Upper lobe of left lung (tissue), 4 donors: ENCODE measurements around the gene NEO1.

Experiments used
- EP300 ChIP-seq, 4 donors: sonication (generic); formaldehyde crosslinking; IDR thresholded peaks; one replicate each; pipeline ENCODE4 v1.5.1; 2017; ENCODE audit warnings: antibody characterized with exemption in 4 of 4, control low read depth in 2 of 4
- POLR2A ChIP-seq, 4 donors: fragments of 450-650 bp; IDR thresholded peaks; one replicate each; pipeline ENCODE4 v1.5.1; 2016 to 2017; ENCODE audit warnings: antibody characterized with exemption in 4 of 4, mild to moderate bottlenecking in 2 of 4
- POLR2AphosphoS5 ChIP-seq, 2 donors: sonication (generic); formaldehyde crosslinking; IDR thresholded peaks; one replicate each; pipeline ENCODE4 v1.5.1; 2017; ENCODE audit warnings: antibody characterized with exemption in 2 of 2
- TF ChIP-seq, protein P1 (sequence below), 6 experiments: fragments of 450-650 bp in 4 of 6; fragments of 200-600 bp in 2 of 6; sonication (generic) in 2 of 6; IDR thresholded peaks; one replicate each; pipeline ENCODE4 v1.5.1; 2016 to 2019; ENCODE audit warnings: antibody characterized with exemption in 6 of 6

DNA sequence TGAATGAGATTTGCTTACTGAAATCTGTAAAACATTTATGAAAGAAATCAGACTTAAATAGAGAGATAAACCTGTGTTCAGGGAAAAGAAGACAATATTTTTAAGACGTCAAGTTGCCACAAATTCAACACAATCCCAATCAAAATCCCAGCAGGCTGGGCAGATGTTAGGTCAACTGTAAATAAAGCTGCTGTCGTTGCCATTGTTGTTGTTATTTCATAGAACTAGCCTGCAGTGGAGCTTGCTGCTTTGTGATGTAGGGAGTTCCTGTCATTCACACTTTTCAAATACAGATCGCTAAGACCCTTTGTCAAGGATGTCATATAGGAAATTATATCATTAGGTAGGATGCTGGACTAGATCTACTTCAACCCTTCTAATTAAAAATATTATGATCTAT lies 123.1 kb downstream of the NEO1 start:
- TF ChIP-seq, protein P1, sequence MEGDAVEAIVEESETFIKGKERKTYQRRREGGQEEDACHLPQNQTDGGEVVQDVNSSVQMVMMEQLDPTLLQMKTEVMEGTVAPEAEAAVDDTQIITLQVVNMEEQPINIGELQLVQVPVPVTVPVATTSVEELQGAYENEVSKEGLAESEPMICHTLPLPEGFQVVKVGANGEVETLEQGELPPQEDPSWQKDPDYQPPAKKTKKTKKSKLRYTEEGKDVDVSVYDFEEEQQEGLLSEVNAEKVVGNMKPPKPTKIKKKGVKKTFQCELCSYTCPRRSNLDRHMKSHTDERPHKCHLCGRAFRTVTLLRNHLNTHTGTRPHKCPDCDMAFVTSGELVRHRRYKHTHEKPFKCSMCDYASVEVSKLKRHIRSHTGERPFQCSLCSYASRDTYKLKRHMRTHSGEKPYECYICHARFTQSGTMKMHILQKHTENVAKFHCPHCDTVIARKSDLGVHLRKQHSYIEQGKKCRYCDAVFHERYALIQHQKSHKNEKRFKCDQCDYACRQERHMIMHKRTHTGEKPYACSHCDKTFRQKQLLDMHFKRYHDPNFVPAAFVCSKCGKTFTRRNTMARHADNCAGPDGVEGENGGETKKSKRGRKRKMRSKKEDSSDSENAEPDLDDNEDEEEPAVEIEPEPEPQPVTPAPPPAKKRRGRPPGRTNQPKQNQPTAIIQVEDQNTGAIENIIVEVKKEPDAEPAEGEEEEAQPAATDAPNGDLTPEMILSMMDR (IDR thresholded peaks at IDR 0.05), result no peak
- TF ChIP-seq POLR2AphosphoS5 (IDR thresholded peaks at IDR 0.05) (no peak), POLR2A (IDR thresholded peaks at IDR 0.05) (no peak), EP300 (IDR thresholded peaks at IDR 0.05) (no peak)
